Smooth muscle cell (in vitro differentiated cells): Measurements from ENCODE around the gene RASL10A. TPM values are rescaled to one million over a fixed set of nuclear protein-coding genes. Genes with fewer than 3 reads are reported as not detected.

Source experiments
- DNase-seq: peaks from one replicate; lab custom pipeline; 2025; ENCODE audit not compliant: unreplicated experiment; lab: John Stamatoyannopoulos, UW
- H2AFZ ChIP-seq: fragments of 200-600 bp; sonication (generic); 2 replicates; pipeline ENCODE4 v1.6.0; 2016; ENCODE audit warnings: antibody characterized with exemption, low read depth, mild to moderate bottlenecking
- H3F3A ChIP-seq: fragments of 200-600 bp; sonication (generic); 2 replicates; pipeline ENCODE4 v1.6.0; 2017; ENCODE audit warnings: antibody characterized with exemption, low read depth
- H3K27ac ChIP-seq: fragments of 200-600 bp; sonication (generic); 2 replicates; pipeline ENCODE4 v1.5.1; 2016; ENCODE audit warnings: low read depth, mild to moderate bottlenecking
- H3K27me3 ChIP-seq: fragments of 200-600 bp; sonication (generic); 2 replicates; pipeline ENCODE4 v1.6.1; 2016; ENCODE audit warnings: low read depth, mild to moderate bottlenecking
- H3K36me3 ChIP-seq: fragments of 200-600 bp; sonication (generic); 2 replicates; pipeline ENCODE4 v1.5.1; 2016; ENCODE audit warnings: low read depth
- H3K4me1 ChIP-seq: fragments of 200-600 bp; sonication (generic); 2 replicates; pipeline ENCODE4 v1.5.1; 2016; ENCODE audit warnings: low read depth
- H3K4me2 ChIP-seq: fragments of 200-600 bp; sonication (generic); 2 replicates; pipeline ENCODE4 v1.6.0; 2016; ENCODE audit warnings: mild to moderate bottlenecking
- H3K4me3 ChIP-seq: fragments of 200-600 bp; sonication (generic); 2 replicates; pipeline ENCODE4 v1.5.1; 2016; ENCODE audit warnings: mild to moderate bottlenecking
- H3K79me2 ChIP-seq: fragments of 200-600 bp; sonication (generic); 2 replicates; pipeline ENCODE4 v1.6.0; 2016; ENCODE audit warnings: low read depth, mild to moderate bottlenecking
- H3K9ac ChIP-seq: fragments of 200-600 bp; sonication (generic); 2 replicates; pipeline ENCODE4 v1.6.0; 2016; ENCODE audit warnings: low read depth
- H3K9me3 ChIP-seq: fragments of 200-600 bp; sonication (generic); replicated peaks from 2 replicates; pipeline ENCODE4 v1.5.1; 2016; ENCODE audit warnings: low read depth
- H4K20me1 ChIP-seq: fragments of 200-600 bp; sonication (generic); 2 replicates; pipeline ENCODE4 v1.6.0; 2016; ENCODE audit warnings: low read depth
- WGBS: methylation state at CpG from one replicate; pipeline ENCODE4 v1.1.7; 2016; ENCODE audit warnings: low lambda C conversion rate; 5-methylcytosine and 5-hydroxymethylcytosine counted together
- polyA plus RNA-seq: library from polyadenylated mRNA; unstranded; fragments of >200 nt; fragmentation: Nextera tagmentation; extraction: Ambion mirVana; gene quantifications from 2 replicates; pipeline ENCODE4 v1.2.1, GENCODE V29; 2016
- total RNA-seq: library from RNA; depleted of rRNA; stranded (reverse); fragments of >200 nt; gene quantifications from 2 replicates; pipeline ENCODE4 v1.2.3, GENCODE V29; 2014
- TF ChIP-seq, protein P1 (sequence below): fragments of 200-600 bp; sonication (generic); IDR thresholded peaks from 2 replicates; pipeline ENCODE4 v1.5.1; 2017; ENCODE audit warnings: borderline replicate concordance, mild to moderate bottlenecking, antibody characterized with exemption; ENCODE audit not compliant: insufficient read depth, poor library complexity, severe bottlenecking

The RASL10A gene
- total and polyA plus RNA-seq, 2 experiments from 2014 or later = not detected

DNA sequence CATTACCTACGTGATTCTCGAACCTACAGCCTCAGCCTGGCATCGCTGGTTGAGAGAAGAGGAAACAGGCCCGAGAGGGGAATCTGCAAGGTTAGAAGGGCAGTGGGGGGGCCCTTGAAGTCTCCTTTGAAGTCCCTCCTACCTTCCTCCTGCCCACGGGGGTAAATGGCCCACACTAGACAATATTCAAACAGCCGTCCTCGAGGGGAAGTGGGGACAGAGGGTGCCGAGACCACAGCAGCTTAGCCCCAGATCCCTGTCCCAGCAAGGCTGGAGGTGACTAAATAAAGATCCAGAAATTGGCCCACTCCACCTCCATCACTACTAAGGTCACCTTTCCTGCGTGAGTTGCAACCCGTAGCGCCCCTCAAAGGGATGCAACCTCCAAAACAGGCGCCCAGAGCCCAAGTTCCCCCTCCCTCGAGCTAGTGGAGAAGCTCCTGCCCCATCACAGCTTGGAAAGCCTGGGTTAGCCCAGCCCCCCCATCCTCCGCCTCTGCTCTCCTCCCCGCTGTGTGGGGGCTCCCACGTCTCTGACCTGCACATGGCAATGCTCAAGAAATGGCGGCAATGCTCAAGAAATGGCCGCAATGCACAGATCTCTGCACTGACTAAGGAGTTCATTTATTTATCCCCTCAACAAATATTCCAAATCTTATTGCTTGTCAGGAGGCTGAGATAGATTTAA is 788 bp upstream of the RASL10A start:
- Histone ChIP-seq H3K9me3 (no peaks in the 10 kb centered on the region), H3K36me3 (no peaks in the 10 kb centered on the region), H3K4me1 (no peaks in the 10 kb centered on the region), H3K4me3 (no peak overlapping the region), H3F3A (no peaks in the 10 kb centered on the region), H3K4me2 (no peak overlapping the region), H4K20me1 (peaks cover 5% of the 10 kb centered on the region), H3K9ac (no peak overlapping the region), H3K27me3 (peaks cover 39% of the 10 kb centered on the region), H3K79me2 (no peaks in the 10 kb centered on the region), H3K27ac (no peak overlapping the region), H2AFZ (no peak overlapping the region)
- TF ChIP-seq, protein P1, sequence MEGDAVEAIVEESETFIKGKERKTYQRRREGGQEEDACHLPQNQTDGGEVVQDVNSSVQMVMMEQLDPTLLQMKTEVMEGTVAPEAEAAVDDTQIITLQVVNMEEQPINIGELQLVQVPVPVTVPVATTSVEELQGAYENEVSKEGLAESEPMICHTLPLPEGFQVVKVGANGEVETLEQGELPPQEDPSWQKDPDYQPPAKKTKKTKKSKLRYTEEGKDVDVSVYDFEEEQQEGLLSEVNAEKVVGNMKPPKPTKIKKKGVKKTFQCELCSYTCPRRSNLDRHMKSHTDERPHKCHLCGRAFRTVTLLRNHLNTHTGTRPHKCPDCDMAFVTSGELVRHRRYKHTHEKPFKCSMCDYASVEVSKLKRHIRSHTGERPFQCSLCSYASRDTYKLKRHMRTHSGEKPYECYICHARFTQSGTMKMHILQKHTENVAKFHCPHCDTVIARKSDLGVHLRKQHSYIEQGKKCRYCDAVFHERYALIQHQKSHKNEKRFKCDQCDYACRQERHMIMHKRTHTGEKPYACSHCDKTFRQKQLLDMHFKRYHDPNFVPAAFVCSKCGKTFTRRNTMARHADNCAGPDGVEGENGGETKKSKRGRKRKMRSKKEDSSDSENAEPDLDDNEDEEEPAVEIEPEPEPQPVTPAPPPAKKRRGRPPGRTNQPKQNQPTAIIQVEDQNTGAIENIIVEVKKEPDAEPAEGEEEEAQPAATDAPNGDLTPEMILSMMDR = no peak
- 73% methylated on average over 18 of the region's 18 CpGs for WGBS
- DNase-seq = no peak

DNA sequence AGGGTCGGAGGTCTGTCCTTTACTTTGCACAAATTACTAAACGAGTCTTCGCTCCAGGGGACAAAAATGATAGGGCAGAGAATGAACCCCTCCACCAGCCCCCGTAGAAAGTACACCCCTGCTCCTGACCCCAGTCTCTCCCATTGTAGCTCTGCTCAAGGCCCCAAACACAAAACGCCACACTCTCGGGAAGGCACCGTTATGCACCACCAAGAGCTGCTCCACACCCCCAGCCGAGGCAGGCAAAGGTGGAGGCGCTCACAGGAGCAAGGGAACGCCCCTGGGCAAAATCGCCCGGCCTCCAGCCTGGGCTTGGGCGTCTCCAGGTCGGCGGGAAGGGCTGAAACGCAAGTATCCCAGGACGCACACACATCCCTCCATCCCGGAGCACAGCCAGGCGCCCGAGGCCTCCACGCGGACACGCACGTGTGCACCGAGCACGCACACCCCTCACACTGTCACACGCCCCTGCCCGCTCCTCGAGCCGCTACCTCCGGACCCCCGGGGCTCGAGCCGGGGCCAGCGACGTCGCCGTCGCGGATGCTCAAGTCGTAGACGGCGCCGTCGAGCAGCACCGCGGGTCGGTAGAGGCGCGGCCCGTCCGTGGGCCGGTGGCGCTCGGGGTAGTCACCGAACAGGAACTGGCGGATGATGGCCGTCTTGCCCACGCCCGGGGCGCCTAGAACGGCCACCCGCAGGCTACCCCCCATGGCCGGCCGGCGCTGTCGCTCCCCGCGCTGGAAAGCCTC is 786 bp downstream of the RASL10A start:
- Histone ChIP-seq H3K4me3 (peak overlapping the region; percentile 38), H3K36me3 (no peaks in the 10 kb centered on the region), H2AFZ (no peak overlapping the region), H4K20me1 (peaks cover 9% of the 10 kb centered on the region), H3K9ac (no peak overlapping the region), H3F3A (no peaks in the 10 kb centered on the region), H3K27me3 (peaks cover 39% of the 10 kb centered on the region), H3K27ac (no peak overlapping the region), H3K4me1 (peaks cover 2% of the 10 kb centered on the region), H3K79me2 (no peaks in the 10 kb centered on the region), H3K4me2 (peak overlapping the region; percentile 85), H3K9me3 (no peaks in the 10 kb centered on the region)
- no peak for DNase-seq
- 11% methylated on average over 64 of the region's 69 CpGs for WGBS
- TF ChIP-seq, protein P1 = no peak

DNA sequence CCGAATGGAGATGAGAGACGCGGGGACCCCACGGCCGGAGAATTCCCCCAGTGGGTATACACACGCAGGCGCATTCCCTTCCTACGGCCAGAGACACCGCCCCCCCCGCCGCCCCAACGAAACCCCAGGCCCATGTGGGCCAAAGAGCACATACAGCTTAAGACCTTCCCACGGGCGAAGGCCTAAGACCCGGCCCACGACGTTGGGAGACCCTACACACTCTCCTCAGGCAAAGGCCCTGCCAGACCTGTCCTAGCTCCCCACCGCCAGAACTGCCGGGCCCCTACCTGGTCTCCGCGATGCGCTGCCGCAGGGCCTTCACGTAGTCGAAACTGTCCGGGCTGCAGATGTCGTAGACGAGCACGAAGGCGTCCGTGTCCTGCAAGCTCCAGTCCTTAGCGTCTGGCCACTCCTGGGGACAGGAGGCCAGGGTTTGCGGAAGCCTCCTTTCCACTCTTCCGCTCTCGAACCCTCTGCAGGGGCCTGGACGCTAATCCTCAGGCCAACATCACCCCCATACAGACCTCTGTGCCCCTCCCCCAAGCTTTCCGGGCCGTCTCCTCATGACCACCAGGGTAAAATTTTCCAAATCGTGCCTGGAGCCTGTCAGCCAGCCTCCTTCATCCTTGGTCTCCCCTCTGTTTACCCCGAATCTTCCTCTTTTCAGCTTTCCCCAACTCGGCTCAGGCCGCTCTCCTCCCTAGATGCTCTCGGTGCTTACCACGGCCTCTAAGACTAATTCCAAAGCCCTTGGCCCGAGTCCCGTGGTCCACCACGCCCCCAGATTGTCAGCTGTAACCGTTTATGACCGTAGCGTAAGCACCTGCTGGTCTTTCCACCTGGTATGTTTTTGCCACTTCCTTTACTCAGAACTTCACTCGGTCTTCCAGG is 1.7 kb downstream of the RASL10A start:
- Histone ChIP-seq H3K36me3 (no peaks in the 10 kb centered on the region), H3K79me2 (no peaks in the 10 kb centered on the region), H3F3A (no peaks in the 10 kb centered on the region), H3K27ac (no peak overlapping the region), H4K20me1 (peaks cover 9% of the 10 kb centered on the region), H3K4me3 (no peak overlapping the region), H3K4me2 (peak overlapping the region; percentile 85), H3K9me3 (no peaks in the 10 kb centered on the region), H3K4me1 (peaks cover 2% of the 10 kb centered on the region), H3K27me3 (peaks cover 39% of the 10 kb centered on the region), H3K9ac (no peak overlapping the region), H2AFZ (no peak overlapping the region)
- DNase-seq = no peak
- TF ChIP-seq, protein P1 = no peak
- WGBS = 76% methylated on average over 46 of the region's 51 CpGs
